Measurements from ENCODE around the gene RAPGEF4.

DNA sequence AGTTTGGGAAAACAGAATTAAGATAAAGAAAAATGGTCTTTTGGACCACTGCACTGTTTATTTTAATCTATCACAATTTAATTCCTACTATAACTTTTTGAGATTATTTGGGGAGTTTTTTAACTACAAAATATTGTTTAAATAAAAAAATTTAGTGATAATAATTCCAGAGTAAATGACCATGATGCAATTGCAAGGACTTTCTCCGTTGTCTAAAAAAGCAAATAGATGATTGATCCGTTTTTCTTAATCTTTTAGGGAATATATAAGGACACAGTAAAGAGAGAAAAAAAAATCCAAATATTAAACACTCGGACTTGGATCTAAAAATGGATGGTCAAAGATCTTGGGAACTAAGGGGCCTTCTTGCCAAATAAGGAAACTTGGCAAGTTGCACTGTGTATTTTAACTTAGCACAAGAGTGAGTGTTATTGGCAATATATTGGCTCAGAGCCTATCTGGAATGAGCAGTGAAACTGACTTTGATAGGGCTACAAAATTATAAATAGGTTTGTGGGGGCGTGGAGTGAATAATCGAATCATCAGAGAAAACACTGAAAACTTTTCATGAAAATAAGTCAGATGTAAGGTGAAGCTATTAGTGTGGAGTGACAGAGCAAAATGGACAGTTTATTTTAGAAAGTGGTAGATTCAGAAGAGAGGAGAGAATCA lies 342.0 kb downstream of the RAPGEF4 start:
- TF ChIP-seq, protein P1, sequence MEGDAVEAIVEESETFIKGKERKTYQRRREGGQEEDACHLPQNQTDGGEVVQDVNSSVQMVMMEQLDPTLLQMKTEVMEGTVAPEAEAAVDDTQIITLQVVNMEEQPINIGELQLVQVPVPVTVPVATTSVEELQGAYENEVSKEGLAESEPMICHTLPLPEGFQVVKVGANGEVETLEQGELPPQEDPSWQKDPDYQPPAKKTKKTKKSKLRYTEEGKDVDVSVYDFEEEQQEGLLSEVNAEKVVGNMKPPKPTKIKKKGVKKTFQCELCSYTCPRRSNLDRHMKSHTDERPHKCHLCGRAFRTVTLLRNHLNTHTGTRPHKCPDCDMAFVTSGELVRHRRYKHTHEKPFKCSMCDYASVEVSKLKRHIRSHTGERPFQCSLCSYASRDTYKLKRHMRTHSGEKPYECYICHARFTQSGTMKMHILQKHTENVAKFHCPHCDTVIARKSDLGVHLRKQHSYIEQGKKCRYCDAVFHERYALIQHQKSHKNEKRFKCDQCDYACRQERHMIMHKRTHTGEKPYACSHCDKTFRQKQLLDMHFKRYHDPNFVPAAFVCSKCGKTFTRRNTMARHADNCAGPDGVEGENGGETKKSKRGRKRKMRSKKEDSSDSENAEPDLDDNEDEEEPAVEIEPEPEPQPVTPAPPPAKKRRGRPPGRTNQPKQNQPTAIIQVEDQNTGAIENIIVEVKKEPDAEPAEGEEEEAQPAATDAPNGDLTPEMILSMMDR (IDR thresholded peaks at IDR 0.05), result no peak
- TF ChIP-seq POLR2A (IDR thresholded peaks at IDR 0.05), result no peak
- no peak for TF ChIP-seq POLR2AphosphoS5 (IDR thresholded peaks at IDR 0.05)
- TF ChIP-seq EP300 (IDR thresholded peaks at IDR 0.05), result no peak

All from gastroesophageal sphincter (tissue), 3 donors.